Gastroesophageal sphincter (tissue), 3 donors: ENCODE data around the gene SCFD2.

Source experiments
- POLR2A ChIP-seq, 2 donors: fragments of 450-650 bp; IDR thresholded peaks; one replicate each; pipeline ENCODE4 v1.6.1; 2017; ENCODE audit warnings: antibody characterized with exemption in 2 of 2, mild to moderate bottlenecking in 2 of 2, moderate library complexity in 1 of 2
- POLR2AphosphoS5 ChIP-seq: sonication (generic); formaldehyde crosslinking; IDR thresholded peaks from one replicate; pipeline ENCODE4 v1.6.1; 2017; ENCODE audit warnings: antibody characterized with exemption
- TF ChIP-seq, protein P1 (sequence below), 4 experiments: fragments of 200-600 bp in 2 of 4; fragments of 450-650 bp in 2 of 4; sonication (generic) in 1 of 4; IDR thresholded peaks; one replicate each; pipeline ENCODE4 v1.5.1; 2017 to 2019; ENCODE audit warnings: antibody characterized with exemption in 4 of 4, mild to moderate bottlenecking in 2 of 4, moderate library complexity in 2 of 4

DNA sequence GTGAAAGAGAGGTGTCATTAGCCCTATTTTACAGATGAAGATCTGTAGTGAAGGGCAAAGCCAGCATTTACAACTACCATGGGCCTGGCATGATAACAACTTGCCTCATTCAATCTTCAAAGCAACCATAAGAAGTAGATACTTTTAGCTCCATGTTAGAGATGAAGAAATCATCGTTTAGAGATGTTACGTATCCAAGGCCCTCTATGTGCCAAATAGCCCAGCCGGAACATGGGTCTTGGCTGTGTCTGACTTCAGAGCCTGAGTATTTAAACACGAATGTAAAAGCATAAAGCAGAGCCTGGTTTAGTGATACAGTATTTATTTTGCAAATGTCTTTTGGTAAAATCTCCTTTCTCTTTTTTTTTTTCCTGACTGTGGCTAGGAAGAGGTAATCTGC is 306.6 kb downstream of the SCFD2 start:
- TF ChIP-seq, protein P1, sequence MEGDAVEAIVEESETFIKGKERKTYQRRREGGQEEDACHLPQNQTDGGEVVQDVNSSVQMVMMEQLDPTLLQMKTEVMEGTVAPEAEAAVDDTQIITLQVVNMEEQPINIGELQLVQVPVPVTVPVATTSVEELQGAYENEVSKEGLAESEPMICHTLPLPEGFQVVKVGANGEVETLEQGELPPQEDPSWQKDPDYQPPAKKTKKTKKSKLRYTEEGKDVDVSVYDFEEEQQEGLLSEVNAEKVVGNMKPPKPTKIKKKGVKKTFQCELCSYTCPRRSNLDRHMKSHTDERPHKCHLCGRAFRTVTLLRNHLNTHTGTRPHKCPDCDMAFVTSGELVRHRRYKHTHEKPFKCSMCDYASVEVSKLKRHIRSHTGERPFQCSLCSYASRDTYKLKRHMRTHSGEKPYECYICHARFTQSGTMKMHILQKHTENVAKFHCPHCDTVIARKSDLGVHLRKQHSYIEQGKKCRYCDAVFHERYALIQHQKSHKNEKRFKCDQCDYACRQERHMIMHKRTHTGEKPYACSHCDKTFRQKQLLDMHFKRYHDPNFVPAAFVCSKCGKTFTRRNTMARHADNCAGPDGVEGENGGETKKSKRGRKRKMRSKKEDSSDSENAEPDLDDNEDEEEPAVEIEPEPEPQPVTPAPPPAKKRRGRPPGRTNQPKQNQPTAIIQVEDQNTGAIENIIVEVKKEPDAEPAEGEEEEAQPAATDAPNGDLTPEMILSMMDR (IDR thresholded peaks at IDR 0.05), result no peak
- TF ChIP-seq POLR2AphosphoS5, result no peak
- TF ChIP-seq POLR2A (IDR thresholded peaks at IDR 0.05), result no peak
